ENCODE data around the gene KPNA6. TPM values are rescaled to one million over a fixed set of nuclear protein-coding genes. Genes with fewer than 3 reads are reported as not detected.
"Not testable (repeated sequence)": the region's sequence is repeated elsewhere in the genome, so short reads cannot be mapped to it uniquely, and the experiment has no call there.

KPNA6 gene
- total RNA-seq, result 39.9 and 48.0 TPM in 2 replicates

- peak within 1 kb of the TSS; percentile 97 for H3K4me3 ChIP-seq (ENCODE audit: low read depth, low read length)
- TF ChIP-seq CTCF (conservative IDR thresholded peaks at IDR 0.05; ENCODE audit: low read depth, low read length), result no peak
- peak; percentile 83 for DNase-seq (ENCODE audit: low read depth)
Observed at GRCh38 chr1:32107742-32108661, at the start of gene KPNA6. Gene KPNA6 (plus strand): TSS chr1:32108056. CDS start chr1:32108131, 75 bp downstream.

- H3K4me3 ChIP-seq (ENCODE audit: low read depth, low read length), result no peak overlapping the region
- no peak for DNase-seq (ENCODE audit: low read depth)
- TF ChIP-seq CTCF (conservative IDR thresholded peaks at IDR 0.05; ENCODE audit: low read depth, low read length), result no peak
Observed at GRCh38 chr1:32060914-32061313, 46.9 kb upstream of the KPNA6 start.

DNA sequence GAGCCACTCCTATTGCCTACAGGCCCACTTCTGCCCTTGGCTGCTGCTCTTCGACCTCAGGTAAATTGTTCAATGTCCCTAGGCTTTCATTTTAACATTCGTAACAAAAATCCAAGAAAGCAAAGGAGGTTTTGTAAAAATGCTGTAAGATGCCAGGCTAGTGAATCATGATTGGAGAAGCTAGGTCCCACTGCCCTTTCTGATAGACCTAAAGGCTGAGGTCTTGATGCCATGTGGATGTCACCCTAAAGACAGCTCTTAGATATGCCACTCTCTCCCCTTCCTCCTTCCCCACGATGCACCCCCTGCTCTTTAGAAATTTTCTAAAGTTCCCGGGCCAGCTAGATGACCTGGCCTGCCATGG, 45.0 kb upstream of the KPNA6 start:
- TF ChIP-seq CTCF (conservative IDR thresholded peaks at IDR 0.05; ENCODE audit: low read depth, low read length), result no peak
- H3K4me3 ChIP-seq (ENCODE audit: low read depth, low read length), result no peak overlapping the region
- no peak for DNase-seq (ENCODE audit: low read depth)

DNA sequence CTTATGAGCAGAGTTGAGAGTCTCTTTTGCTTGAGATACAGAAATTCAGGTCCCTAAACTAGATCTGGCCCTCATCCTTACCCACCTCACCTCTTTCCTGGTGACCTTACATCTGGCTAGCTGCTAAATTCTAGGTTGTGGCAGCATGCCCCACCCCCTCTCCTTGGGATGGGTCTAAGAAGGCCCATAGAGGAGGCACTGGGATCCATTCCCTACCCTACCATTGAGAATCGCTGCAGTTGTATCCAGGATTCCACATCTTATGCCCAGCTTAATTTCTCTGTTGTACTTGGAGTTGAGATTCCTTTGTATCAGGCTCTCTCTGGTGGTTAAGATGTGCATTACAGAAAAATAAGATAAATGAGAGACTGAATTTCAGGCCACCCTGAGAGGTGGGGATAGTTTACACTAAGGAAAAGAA, 44.6 kb upstream of the KPNA6 start:
- H3K4me3 ChIP-seq (ENCODE audit: low read depth, low read length), result no peak overlapping the region
- TF ChIP-seq CTCF (conservative IDR thresholded peaks at IDR 0.05; ENCODE audit: low read depth, low read length), result peak; percentile 55
- no peak for DNase-seq (ENCODE audit: low read depth)

DNA sequence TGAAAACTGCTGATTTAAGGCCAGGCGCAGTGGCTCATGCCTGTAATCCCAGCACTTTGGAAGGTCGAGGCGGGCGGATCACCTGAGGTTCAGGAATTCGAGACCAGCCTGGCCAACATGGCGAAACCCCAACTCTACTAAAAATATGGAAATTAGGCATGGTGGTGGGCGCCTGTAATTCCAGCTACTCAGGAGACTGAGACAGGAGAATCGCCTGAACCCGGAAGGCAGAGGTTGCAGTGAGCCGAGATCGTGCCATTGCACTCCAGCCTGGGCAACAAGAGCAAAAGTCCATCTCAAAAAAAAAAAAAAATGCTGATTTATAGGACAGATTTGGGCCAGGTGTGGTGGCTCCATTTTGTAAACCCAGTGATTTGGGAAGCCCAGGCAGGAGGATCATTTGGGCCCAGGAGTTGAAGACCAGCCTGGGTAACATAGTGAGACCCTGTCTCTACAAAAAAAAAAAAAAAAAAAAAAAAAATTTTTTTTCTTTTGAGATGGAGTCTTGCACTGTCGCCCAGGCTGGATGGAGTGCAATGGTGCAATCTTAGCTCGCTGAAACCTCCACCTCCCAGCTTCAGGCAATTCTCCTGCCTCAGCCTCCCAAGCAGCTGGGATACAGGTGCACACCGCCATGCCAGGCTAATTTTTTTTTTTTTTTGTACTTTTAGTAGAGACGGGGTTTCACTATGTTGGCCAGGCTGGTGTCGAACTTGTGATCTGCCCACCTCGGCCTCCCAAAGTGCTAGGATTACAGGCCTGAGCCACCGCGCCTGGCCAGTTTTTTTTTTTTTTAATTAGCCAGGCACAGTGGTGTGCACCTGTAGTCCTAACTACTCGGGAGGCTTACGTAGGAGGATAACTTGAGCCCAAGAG, 42.0 kb upstream of the KPNA6 start:
- not testable (repeated sequence) for DNase-seq (ENCODE audit: low read depth); H3K4me3 ChIP-seq (ENCODE audit: low read depth, low read length)

DNA sequence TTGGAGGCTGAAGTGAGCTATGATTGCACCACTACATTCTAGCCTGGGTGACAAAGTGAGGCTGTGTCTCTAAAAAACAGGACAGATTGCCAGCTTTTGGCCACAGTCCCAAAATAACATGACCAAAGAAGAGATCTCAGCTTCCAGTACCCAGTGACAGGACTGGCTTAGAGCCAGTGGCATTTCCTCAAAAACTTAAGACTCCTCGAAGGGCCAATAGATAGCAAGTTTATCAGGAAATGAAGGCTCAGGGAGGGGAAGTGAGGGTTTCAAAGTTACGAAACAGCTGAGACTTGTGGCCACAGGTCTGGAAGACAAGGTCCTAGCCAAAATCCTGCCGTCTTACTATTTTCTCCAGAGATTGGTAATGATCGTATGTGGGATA, 41.4 kb upstream of the KPNA6 start:
- DNase-seq (ENCODE audit: low read depth), result no peak
- TF ChIP-seq CTCF (conservative IDR thresholded peaks at IDR 0.05; ENCODE audit: low read depth, low read length), result no peak
- no peak overlapping the region for H3K4me3 ChIP-seq (ENCODE audit: low read depth, low read length)

DNA sequence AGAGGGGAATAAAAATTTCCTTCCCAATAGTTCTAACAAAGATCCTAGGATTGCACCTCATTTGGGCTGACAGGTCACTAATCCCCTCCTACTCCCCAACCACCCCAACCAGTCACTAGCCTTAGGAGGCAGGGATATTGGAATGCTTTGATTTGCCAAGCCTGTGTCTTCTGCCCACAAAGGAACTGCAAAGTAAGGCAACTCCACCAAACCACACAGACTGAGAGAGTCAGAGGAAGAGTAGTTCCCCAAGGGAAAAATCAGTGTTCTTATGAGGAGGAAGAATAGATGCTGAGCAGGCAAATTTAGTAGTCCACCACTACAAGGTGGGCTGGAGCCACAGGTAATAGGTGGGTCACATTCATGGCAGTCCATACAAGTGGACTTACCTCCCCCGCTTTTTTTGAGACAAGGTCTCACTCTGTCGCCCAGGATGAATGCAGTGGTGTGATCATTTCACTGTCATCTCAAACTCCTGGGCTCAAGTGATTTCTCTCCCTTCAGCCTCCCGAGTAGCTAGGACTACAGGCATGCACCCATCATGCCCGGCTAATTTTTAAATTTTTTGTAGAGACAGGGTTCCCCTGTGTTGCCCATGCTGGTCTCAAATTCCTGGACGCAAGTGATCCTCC, 38.8 kb upstream of the KPNA6 start:
- no peak for TF ChIP-seq CTCF (conservative IDR thresholded peaks at IDR 0.05; ENCODE audit: low read depth, low read length)
- H3K4me3 ChIP-seq (ENCODE audit: low read depth, low read length), result no peak overlapping the region
- DNase-seq (ENCODE audit: low read depth), result no peak

Data from epithelial cell of proximal tubule (primary cell).